ENCODE results near the gene NBPF1. TPM values are rescaled to one million over a fixed set of nuclear protein-coding genes. Genes with fewer than 3 reads are reported as not detected.
"Not testable (repeated sequence)": the region's sequence is repeated elsewhere in the genome, so short reads cannot be mapped to it uniquely, and the experiment has no call there.

The NBPF1 gene
- total RNA-seq, 1 donor from 2014 or later = 50.6 TPM

- Histone ChIP-seq H3K36me3 (ENCODE audit: control insufficient read depth, insufficient read depth, low read length) (peaks cover 7% of the 10 kb centered on the region), H3K27me3 (ENCODE audit: control insufficient read depth, insufficient read depth, low read length) (no peaks in the 10 kb centered on the region), H3K4me3 (ENCODE audit: low read depth, low read length) (no peak overlapping the region)
- no peak for DNase-seq (ENCODE audit: low read depth)
- TF ChIP-seq CTCF (IDR thresholded peaks at IDR 0.05; ENCODE audit: insufficient read depth, low read length, poor library complexity, severe bottlenecking) = no peak
Observed at GRCh38 chr1:16605532-16606505, 7.5 kb downstream of the NBPF1 start.

GRCh38 chr1:16605213-16605525 lies 8.2 kb downstream of the NBPF1 start:
- no peak for TF ChIP-seq CTCF (IDR thresholded peaks at IDR 0.05; ENCODE audit: insufficient read depth, low read length, poor library complexity, severe bottlenecking)
- DNase-seq (ENCODE audit: low read depth) = no peak
- Histone ChIP-seq H3K36me3 (ENCODE audit: control insufficient read depth, insufficient read depth, low read length) (peaks cover 7% of the 10 kb centered on the region), H3K27me3 (ENCODE audit: control insufficient read depth, insufficient read depth, low read length) (no peaks in the 10 kb centered on the region), H3K4me3 (ENCODE audit: low read depth, low read length) (no peak overlapping the region)

GRCh38 chr1:16604514-16605212 lies 8.7 kb downstream of the NBPF1 start:
- not testable (repeated sequence) for H3K27me3 ChIP-seq (ENCODE audit: control insufficient read depth, insufficient read depth, low read length); DNase-seq (ENCODE audit: low read depth); H3K36me3 ChIP-seq (ENCODE audit: control insufficient read depth, insufficient read depth, low read length); H3K4me3 ChIP-seq (ENCODE audit: low read depth, low read length)

GRCh38 chr1:16603623-16604022 lies 9.7 kb downstream of the NBPF1 start:
- not testable (repeated sequence) for H3K4me3 ChIP-seq (ENCODE audit: low read depth, low read length); H3K36me3 ChIP-seq (ENCODE audit: control insufficient read depth, insufficient read depth, low read length); H3K27me3 ChIP-seq (ENCODE audit: control insufficient read depth, insufficient read depth, low read length); DNase-seq (ENCODE audit: low read depth)

- not testable (repeated sequence) for DNase-seq (ENCODE audit: low read depth); H3K27me3 ChIP-seq (ENCODE audit: control insufficient read depth, insufficient read depth, low read length); H3K36me3 ChIP-seq (ENCODE audit: control insufficient read depth, insufficient read depth, low read length); H3K4me3 ChIP-seq (ENCODE audit: low read depth, low read length)
Observed at GRCh38 chr1:16602336-16603011, 10.9 kb downstream of the NBPF1 start.

- not testable (repeated sequence) for H3K4me3 ChIP-seq (ENCODE audit: low read depth, low read length); H3K27me3 ChIP-seq (ENCODE audit: control insufficient read depth, insufficient read depth, low read length); DNase-seq (ENCODE audit: low read depth); H3K36me3 ChIP-seq (ENCODE audit: control insufficient read depth, insufficient read depth, low read length)
Observed at GRCh38 chr1:16600855-16601786, 12.2 kb downstream of the NBPF1 start.

GRCh38 chr1:16599326-16599725 lies 14.0 kb downstream of the NBPF1 start:
- DNase-seq (ENCODE audit: low read depth); H3K36me3 ChIP-seq (ENCODE audit: control insufficient read depth, insufficient read depth, low read length); H3K27me3 ChIP-seq (ENCODE audit: control insufficient read depth, insufficient read depth, low read length); H3K4me3 ChIP-seq (ENCODE audit: low read depth, low read length): not testable (repeated sequence)

- H3K4me3 ChIP-seq (ENCODE audit: low read depth, low read length); H3K36me3 ChIP-seq (ENCODE audit: control insufficient read depth, insufficient read depth, low read length); H3K27me3 ChIP-seq (ENCODE audit: control insufficient read depth, insufficient read depth, low read length); DNase-seq (ENCODE audit: low read depth): not testable (repeated sequence)
Observed at GRCh38 chr1:16595216-16595615, 18.1 kb downstream of the NBPF1 start.

- not testable (repeated sequence) for H3K4me3 ChIP-seq (ENCODE audit: low read depth, low read length); H3K27me3 ChIP-seq (ENCODE audit: control insufficient read depth, insufficient read depth, low read length); H3K36me3 ChIP-seq (ENCODE audit: control insufficient read depth, insufficient read depth, low read length); DNase-seq (ENCODE audit: low read depth)
Observed at GRCh38 chr1:16591845-16592244, 21.5 kb downstream of the NBPF1 start.

GRCh38 chr1:16588081-16588480 lies 25.3 kb downstream of the NBPF1 start:
- H3K27me3 ChIP-seq (ENCODE audit: control insufficient read depth, insufficient read depth, low read length); DNase-seq (ENCODE audit: low read depth); H3K36me3 ChIP-seq (ENCODE audit: control insufficient read depth, insufficient read depth, low read length); H3K4me3 ChIP-seq (ENCODE audit: low read depth, low read length): not testable (repeated sequence)

- DNase-seq (ENCODE audit: low read depth); H3K36me3 ChIP-seq (ENCODE audit: control insufficient read depth, insufficient read depth, low read length); H3K27me3 ChIP-seq (ENCODE audit: control insufficient read depth, insufficient read depth, low read length); H3K4me3 ChIP-seq (ENCODE audit: low read depth, low read length): not testable (repeated sequence)
Observed at GRCh38 chr1:16587639-16588038, 25.7 kb downstream of the NBPF1 start.
